ENCODE data around the gene SHMT2.

SHMT2 gene

DNA sequence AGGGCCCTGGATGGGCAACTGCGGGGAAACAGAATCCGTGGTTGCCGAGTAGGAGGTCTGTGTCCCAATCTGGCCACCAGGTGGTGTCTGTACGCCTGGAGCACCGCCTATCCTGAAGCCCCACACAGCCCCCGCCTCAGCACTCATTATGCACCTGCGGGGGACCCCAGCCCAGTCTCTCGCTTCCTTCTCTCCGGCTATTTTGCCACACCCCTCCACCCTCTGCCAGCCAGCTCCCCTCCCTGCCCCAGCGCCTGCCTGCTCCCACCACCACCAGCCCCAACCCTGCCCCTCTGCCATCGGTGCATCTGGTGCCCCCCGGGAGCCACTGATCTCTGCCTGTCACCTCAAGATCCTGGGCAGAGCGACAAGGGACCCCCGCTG lies 15.1 kb upstream of the SHMT2 start:
- TF ChIP-seq, protein P1, sequence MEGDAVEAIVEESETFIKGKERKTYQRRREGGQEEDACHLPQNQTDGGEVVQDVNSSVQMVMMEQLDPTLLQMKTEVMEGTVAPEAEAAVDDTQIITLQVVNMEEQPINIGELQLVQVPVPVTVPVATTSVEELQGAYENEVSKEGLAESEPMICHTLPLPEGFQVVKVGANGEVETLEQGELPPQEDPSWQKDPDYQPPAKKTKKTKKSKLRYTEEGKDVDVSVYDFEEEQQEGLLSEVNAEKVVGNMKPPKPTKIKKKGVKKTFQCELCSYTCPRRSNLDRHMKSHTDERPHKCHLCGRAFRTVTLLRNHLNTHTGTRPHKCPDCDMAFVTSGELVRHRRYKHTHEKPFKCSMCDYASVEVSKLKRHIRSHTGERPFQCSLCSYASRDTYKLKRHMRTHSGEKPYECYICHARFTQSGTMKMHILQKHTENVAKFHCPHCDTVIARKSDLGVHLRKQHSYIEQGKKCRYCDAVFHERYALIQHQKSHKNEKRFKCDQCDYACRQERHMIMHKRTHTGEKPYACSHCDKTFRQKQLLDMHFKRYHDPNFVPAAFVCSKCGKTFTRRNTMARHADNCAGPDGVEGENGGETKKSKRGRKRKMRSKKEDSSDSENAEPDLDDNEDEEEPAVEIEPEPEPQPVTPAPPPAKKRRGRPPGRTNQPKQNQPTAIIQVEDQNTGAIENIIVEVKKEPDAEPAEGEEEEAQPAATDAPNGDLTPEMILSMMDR (IDR thresholded peaks at IDR 0.05; ENCODE audit: low read depth, low read length), result peak; percentile 68
- DNase-seq (ENCODE audit: extremely low read depth, low read depth), result no peak

DNA sequence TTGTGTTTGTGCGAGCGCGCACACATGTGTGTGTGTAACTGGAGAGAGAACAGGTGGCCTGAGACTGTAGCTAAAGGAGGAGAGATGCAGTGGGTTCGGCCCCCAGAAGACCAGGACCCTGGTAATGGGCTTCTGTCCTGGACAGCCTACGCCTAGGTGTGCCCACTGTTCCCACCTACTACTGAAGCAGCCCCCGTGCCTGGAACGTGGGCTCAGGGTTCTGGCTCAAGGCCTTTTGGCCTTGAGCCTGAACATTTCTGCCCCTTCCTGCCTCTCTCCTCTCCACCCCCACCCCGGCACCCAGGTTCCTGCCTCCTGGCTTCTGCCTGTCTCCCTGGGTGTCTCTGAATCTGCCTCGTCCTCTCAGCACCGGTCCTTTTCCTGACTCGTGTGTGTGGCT lies 14.4 kb upstream of the SHMT2 start:
- TF ChIP-seq, protein P1 (IDR thresholded peaks at IDR 0.05; ENCODE audit: low read depth, low read length), result no peak
- DNase-seq (ENCODE audit: extremely low read depth, low read depth), result no peak

DNA sequence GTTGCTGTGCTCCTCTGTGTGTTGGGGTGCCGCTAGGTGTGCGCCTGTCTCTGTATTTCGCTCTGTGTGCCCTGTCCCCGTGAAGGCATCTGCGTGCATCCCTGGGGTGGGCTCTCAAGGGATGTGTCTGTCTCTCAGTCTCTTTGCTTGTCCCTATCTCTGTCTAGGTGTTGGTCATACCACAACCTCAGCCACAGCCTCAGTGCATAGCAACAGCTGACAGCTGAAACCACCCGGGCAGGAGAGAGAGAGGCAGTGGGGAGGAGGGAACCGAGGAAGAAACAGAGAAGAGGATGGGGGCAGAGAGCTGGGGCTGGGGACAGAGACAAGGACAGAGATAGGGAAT lies 13.9 kb upstream of the SHMT2 start:
- DNase-seq (ENCODE audit: extremely low read depth, low read depth), result no peak

DNA sequence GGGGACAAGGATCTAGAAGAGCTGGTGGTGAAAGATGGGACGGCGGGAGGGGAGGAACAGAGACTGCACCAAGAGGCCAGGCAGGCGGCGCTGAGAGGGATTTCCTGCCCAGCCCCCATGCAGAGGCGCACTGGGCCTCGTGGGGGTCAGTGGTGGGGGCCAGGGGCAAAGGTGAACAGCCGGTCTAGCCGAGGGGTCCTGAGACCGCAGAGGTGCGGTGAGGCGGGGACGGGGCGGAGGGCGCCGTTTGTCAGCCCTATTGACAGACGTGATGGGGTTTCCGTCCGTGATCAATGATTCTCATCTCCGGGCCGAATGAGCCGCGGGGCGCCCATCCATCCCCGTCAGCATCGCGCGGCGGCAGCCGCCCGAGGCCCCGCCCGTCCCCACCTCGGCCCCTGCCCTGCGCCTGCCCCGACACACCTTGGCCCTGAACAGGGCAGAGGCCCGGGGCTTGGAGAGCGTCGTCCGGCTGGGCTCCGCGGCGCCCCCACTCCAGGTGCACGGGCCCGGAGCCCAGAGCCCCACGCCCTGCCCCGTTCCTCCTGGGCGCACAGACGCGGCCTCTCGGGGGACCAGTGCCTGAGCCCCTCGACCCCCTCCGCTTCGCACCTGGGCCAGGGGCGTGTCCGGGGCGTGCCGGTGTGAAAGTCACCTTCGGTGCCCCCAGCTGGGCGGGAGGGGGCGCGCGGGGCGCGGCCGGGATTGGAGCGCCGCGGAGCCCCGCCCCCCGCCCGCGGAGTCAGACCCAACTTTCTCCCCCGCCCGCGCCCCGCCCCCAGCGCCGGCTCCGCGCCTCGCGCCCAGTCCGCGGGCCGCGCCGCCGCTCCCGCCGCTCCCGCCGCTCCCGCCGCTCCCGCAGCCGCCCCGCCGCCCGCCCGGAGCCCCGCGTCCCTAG lies 13.2 kb upstream of the SHMT2 start, which contains the start of gene NXPH4:
TSS of gene NXPH4 (plus strand) at position 781 of the 898 bp plus-strand sequence. CDS start 176 bp downstream, outside the sequence.
- TF ChIP-seq, protein P1 (IDR thresholded peaks at IDR 0.05; ENCODE audit: low read depth, low read length), result no peak
- no peak for DNase-seq (ENCODE audit: extremely low read depth, low read depth)

More for the DNA sequence above, 13.9 kb upstream of the SHMT2 start:
- TF ChIP-seq, protein P1 (IDR thresholded peaks at IDR 0.05; ENCODE audit: low read depth, low read length), result no peak

DNA sequence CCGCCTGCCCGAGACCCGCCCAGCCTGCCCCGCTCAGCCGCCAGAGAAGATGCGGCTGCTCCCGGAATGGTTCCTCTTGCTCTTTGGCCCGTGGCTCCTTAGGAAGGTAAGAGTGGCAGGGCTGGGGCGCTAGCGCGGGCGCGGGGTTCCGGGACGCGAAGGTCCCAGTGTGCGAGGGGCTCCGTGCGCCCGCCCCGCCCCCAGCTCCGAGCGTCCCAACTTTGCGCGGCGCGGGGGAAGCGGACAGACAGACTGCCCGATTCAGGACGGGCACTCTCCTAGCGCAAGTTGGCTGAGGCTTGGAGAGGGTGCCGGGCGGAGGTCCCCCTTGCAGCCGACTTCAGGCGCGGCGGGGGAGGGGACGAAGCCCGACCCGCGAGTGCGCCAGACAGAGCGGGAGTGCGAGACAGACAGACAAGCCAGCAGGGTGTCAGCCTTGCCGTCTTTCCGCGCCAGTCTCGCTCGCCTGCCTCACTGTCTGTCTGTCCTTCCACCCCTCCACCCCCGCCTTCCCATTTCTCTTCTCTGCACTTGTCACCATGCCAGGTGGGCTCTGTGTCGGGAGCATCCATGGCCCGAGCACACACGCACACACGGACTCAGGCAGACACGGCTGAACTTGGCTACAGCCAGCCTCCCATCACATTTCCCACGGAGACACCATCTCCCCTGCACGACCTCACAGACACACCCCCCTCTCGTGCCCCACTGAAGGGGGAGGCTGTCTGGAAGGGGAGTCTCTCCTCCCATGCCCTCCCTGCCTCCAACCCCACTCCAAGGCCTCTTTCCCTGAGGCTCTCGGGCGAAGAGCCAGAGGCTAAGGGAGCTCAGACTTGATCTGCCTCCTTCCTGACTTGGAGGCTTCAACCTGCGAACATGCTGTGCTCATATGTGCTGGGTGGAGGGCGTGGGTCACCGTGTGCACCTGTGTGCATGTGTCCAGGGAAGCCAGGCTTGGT lies 12.3 kb upstream of the SHMT2 start:
- no peak for DNase-seq (ENCODE audit: extremely low read depth, low read depth)
- TF ChIP-seq, protein P1 (IDR thresholded peaks at IDR 0.05; ENCODE audit: low read depth, low read length), result no peak

DNA sequence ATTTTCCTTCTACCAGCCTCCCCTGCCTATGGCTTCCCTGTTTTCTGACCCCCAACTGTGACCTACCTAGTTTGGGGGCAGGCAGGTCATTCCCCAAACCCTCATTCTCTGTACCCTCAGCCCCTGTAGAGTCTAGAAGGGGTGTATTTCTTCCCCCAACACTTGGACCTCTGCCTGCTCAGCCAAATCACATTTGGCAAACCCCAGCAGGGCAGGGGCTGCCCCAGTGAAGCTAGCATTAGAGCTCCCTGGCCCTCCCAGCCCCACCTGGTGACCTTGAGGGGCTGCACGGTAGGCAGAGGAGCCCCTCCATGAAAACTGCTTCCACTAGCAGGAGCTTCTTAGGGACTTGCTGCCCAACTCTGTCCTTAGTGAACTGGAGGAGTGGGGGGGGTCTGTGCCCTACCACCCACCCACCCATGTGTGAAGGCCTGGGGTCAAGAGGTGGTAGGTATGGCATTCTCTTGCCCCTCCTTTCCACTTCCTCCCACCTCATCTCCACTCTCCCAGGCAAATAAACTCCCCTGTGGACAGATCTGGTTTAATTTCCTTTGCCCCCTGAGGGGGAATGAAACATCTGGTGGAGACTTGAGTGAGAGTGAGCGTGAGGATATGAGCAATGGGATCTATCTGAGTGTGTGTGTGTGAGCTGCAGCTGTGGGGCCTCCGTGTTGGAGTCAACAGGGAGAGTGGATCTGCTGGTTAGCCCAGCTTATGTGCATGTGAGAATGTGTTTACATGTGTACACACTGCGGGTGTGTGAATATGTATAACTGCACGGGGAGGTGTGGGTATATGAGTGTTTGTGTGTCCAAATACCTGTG lies 11.3 kb upstream of the SHMT2 start:
- DNase-seq (ENCODE audit: extremely low read depth, low read depth), result no peak
- TF ChIP-seq, protein P1 (IDR thresholded peaks at IDR 0.05; ENCODE audit: low read depth, low read length), result no peak
